HL-60 (cell line): Measurements from ENCODE around the gene TRAF3IP1.

Experiments used
- CTCF ChIP-seq: IDR thresholded peaks from one replicate; pipeline ENCODE4 v1.5.1; 2011; ENCODE audit warnings: low read length, control low read depth, inconsistent platforms; ENCODE audit not compliant: insufficient read depth
- GABPA ChIP-seq: IDR thresholded peaks from 2 replicates; pipeline ENCODE4 v1.6.1; 2012; ENCODE audit warnings: low read depth
- POLR2AphosphoS5 ChIP-seq: IDR thresholded peaks from 2 replicates; pipeline ENCODE4 v1.6.1; 2012; ENCODE audit warnings: low read depth
- REST ChIP-seq: IDR thresholded peaks from 2 replicates; pipeline ENCODE4 v1.6.1; 2012; ENCODE audit warnings: low read depth; ENCODE audit not compliant: insufficient replicate concordance
- SPI1 ChIP-seq: IDR thresholded peaks from 2 replicates; pipeline ENCODE4 v1.6.1; 2012; ENCODE audit warnings: low read depth, mild to moderate bottlenecking, borderline replicate concordance

GRCh38 chr2:238422940-238423339, 102.6 kb downstream of the TRAF3IP1 start:
- TF ChIP-seq SPI1: no peak
- TF ChIP-seq GABPA: no peak
- no peak for TF ChIP-seq CTCF
- no peak for TF ChIP-seq POLR2AphosphoS5
- TF ChIP-seq REST: no peak
